ENCODE data around the gene NOTUM. TPM values are rescaled to one million over a fixed set of nuclear protein-coding genes. Genes with fewer than 3 reads are reported as not detected.

NOTUM gene
- total and polyA plus RNA-seq, 2 of the 4 experiments (the other 2 are of a cell fraction), result 0.05 TPM; not detected in 1

DNA sequence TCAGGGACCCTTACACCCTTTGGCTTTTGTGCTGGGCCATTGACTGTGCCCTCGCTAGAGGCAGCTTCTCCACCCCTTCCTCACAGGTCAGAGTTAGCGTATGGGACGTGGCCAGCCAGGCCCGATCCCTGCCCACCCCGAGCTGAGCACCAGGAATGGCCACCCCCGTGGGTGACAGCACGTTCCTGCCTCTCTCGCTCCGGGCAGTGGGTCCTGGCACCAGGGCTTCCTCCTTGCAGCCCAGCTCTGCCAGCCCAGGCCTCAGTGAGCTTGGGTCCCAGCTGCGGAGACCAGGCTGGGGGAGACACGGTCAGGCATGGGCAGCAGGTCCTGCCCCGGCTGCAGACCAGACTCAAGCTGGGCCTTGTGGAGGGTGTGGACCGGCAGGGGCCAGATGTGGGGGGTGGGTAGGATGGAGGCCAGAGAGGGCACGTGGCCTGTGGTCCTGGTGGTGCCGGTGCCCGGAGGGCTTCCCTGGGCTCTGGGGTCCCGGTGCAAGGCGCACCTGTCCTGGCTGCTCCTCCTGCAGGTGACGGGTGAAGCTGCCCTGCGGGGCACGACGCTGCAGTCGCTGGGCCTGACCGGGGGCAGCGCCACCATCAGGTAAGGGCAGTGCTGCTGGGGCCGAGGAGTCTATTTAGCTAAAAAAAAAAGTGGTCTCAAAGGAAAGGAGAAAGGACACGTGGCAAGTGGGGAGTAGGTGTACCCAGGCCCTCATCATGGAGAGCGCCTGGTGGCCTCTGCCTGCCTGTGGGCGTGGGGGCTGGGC is 34.7 kb upstream of the NOTUM start:
- no peak overlapping the region for H2BK5ac ChIP-seq (ENCODE audit: low read depth, low read length, poor library complexity, severe bottlenecking)
- H3K23ac ChIP-seq (ENCODE audit: low read depth, low read length), result no peak overlapping the region
- no peak overlapping the region for H3K14ac ChIP-seq (replicated peaks; ENCODE audit: low read depth, low read length)
- peak overlapping the region; percentile 76 for H2AK9ac ChIP-seq (replicated peaks; ENCODE audit: low read depth, low read length, poor library complexity)
- DNase-seq (no peak), ATAC-seq (ENCODE audit: low read depth) (no peak)
- dilution Hi-C loops (cut with HindIII; ENCODE audit: low sequenced_read_pairs, unreplicated experiment), result no loop called here
- H3K4me3 ChIP-seq (ENCODE audit: insufficient read depth, low read depth, low read length), result no peak overlapping the region
- no peak overlapping the region for H3K9ac ChIP-seq (ENCODE audit: low read depth, low read length)
- peaks cover 6% of the 10 kb centered on the region for H4K20me1 ChIP-seq (ENCODE audit: insufficient read depth, low read length)
- H3K56ac ChIP-seq (ENCODE audit: extremely low read depth, insufficient read depth, low read length), result no peak overlapping the region
- in situ Hi-C loops (cut with MboI; ENCODE audit: low sequenced_read_pairs), result no loop called here
- H2AFZ ChIP-seq (replicated peaks; ENCODE audit: low read length, poor library complexity), result no peak overlapping the region
- ChIA-PET POLR2A (ENCODE audit: unreplicated experiment) (interaction anchor here (0.6 kb wide), 1 partner anchor 273 kb away, joined by 3 read pairs; no protein-coding TSS in a partner anchor), CTCF (no interaction called here)
- H4K8ac ChIP-seq (ENCODE audit: low read depth in 2 of 2, low read length in 2 of 2), result no peak overlapping the region
- H3K9me3 ChIP-seq (ENCODE audit: control insufficient read depth, insufficient read depth, low read length), result no peaks in the 10 kb centered on the region
- no peak overlapping the region for H3K27ac ChIP-seq (ENCODE audit: insufficient read depth, low read length)
- H4K5ac ChIP-seq (ENCODE audit: low read depth, low read length), result no peak overlapping the region
- no peaks in the 10 kb centered on the region for H3K27me3 ChIP-seq (ENCODE audit: control insufficient read depth, insufficient read depth, low read length)
- H3K4me1 ChIP-seq (ENCODE audit: control insufficient read depth, insufficient read depth, low read length), result peaks cover 13% of the 10 kb centered on the region
- H4K91ac ChIP-seq (ENCODE audit: insufficient read depth, low read depth, low read length), result no peak overlapping the region
- no peak overlapping the region for H3K18ac ChIP-seq (ENCODE audit: low read depth, low read length)
- H3K79me1 ChIP-seq (ENCODE audit: low read depth in 1 of 2, low read length in 2 of 2), result peaks cover 9 to 21% of the 10 kb centered on the region in 2 experiments; a peak in 3 of 4 replicates
- H2BK120ac ChIP-seq (ENCODE audit: low read depth, low read length), result no peak overlapping the region
- no peak overlapping the region for H2AK5ac ChIP-seq (ENCODE audit: low read depth, low read length)
- no TSS peak for BruUV-seq (replicated peaks)
- 94% methylated on average over 9 of the region's 29 CpGs; no CpG with 5 or more reads in 1 of the 2 experiments for WGBS, 2 experiments (ENCODE audit: extremely low coverage in 2 of 2, insufficient read length in 1 of 2)
- H3K9me1 ChIP-seq (ENCODE audit: insufficient read depth, low read length), result no peaks in the 10 kb centered on the region
- TF ChIP-seq, protein P1, sequence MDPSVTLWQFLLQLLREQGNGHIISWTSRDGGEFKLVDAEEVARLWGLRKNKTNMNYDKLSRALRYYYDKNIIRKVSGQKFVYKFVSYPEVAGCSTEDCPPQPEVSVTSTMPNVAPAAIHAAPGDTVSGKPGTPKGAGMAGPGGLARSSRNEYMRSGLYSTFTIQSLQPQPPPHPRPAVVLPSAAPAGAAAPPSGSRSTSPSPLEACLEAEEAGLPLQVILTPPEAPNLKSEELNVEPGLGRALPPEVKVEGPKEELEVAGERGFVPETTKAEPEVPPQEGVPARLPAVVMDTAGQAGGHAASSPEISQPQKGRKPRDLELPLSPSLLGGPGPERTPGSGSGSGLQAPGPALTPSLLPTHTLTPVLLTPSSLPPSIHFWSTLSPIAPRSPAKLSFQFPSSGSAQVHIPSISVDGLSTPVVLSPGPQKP (IDR thresholded peaks at IDR 0.05; ENCODE audit: borderline replicate concordance, low read depth, low read length), result no peak
- no peak for TF ChIP-seq RAD21 (IDR thresholded peaks at IDR 0.05; ENCODE audit: low read length)
- no peak for TF ChIP-seq MAFK (IDR thresholded peaks at IDR 0.05; ENCODE audit: low read depth, low read length)
- TF ChIP-seq MXI1 (IDR thresholded peaks at IDR 0.05; ENCODE audit: borderline replicate concordance, low read depth, low read length), result no peak
- no peak for TF ChIP-seq NFE2L2 (IDR thresholded peaks at IDR 0.05; ENCODE audit: low read depth, low read length)
- no peak overlapping the region for H2BK20ac ChIP-seq (ENCODE audit: low read depth, low read length)
- peaks cover 8% of the 10 kb centered on the region; the same call in 1 of the 2 replicates for H3K36me3 ChIP-seq (ENCODE audit: control insufficient read depth, insufficient read depth, low read length)
- no peak overlapping the region for H2BK15ac ChIP-seq (ENCODE audit: low read depth, low read length)
- intact Hi-C loops (cut with micrococcal nuclease), result no loop called here
- H3K4me2 ChIP-seq (ENCODE audit: low read depth, low read length), result no peak overlapping the region
- H3K4ac ChIP-seq (ENCODE audit: low read depth, low read length), result no peak overlapping the region
